A204.1 (cell line): ENCODE measurements around the gene PI4K2B.
"Not testable (repeated sequence)": the region's sequence is repeated elsewhere in the genome, so short reads cannot be mapped to it uniquely, and the experiment has no call there.

Experiments
- FAIRE-seq: peaks from 2 replicates; lab custom pipeline; 2012; peaks lifted over from hg19 to GRCh38; lab: Jason Lieb, UNC

Gene PI4K2B

DNA sequence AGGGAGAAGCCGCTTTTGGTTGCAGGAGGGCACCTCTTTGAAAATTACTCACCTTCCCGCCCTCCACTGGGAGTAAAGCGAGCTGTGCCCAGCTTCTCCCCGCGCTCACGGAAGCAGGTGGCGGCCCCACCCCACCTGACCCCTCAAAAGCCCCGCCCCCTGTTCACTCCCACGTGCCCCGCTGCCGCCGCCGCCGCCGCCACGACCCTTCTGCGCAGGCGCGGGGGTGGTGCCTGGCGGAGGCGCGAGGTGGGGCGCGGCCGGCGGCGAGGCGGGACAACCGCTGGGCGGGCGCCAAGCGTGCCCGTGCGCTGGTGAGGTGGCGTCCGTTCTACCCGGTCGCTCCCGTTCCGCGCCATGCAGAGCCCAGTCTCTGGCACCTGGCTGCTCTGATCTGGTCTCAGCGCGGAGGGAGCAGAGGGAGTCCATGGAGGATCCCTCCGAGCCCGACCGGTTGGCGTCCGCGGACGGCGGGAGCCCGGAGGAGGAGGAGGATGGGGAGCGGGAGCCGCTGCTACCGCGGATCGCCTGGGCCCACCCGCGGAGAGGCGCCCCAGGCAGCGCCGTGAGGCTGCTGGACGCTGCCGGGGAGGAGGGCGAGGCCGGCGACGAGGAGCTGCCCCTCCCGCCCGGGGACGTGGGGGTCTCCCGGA is at the start of gene PI4K2B:
PI4K2B (plus strand) TSS at position 297 of the 653 bp plus-strand sequence; CDS start at position 428, 131 bp downstream.
- no peak for FAIRE-seq

GRCh38 chr4:25184056-25184455 is 49.8 kb upstream of the PI4K2B start:
- no peak for FAIRE-seq

GRCh38 chr4:25190407-25190806 is 43.4 kb upstream of the PI4K2B start:
- no peak for FAIRE-seq

DNA sequence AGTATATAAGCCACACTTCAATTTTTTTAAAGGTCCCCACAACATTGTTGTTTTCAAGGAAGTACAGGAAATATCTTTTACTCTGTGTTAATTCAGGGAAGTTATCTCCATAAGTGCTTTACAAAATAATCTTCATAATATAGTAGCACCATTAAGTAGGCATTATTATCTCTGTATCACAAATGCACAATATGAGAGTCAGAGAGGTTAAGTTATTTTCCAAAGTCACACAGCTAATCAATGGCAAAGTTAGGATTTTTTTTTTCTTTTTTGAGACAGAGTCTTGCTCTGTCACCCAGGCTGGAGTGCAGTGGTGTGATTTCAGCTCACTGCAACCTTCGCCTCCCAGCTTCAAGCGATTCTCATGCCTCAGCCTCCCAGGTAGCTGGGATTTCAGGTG is 35.1 kb upstream of the PI4K2B start:
- no peak for FAIRE-seq

DNA sequence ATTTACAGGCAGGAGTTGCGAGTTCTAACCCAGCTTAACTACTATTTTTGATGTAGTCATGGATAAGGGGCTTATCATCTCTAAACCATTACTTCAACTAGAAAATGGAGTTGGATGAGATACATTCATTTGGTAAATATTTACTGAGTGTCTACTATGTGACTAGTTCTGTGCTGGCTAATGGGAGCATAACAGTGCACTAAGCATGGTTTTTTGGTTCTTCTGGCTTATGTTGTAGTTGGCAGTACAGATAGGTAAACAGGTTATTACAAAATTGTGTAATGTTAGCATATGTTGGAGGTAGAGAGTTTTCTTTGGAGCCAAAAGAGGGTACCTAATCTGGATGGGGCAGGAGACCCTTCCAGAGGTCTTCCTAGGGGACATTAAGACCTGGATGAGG is 25.8 kb upstream of the PI4K2B start:
- FAIRE-seq = no peak

DNA sequence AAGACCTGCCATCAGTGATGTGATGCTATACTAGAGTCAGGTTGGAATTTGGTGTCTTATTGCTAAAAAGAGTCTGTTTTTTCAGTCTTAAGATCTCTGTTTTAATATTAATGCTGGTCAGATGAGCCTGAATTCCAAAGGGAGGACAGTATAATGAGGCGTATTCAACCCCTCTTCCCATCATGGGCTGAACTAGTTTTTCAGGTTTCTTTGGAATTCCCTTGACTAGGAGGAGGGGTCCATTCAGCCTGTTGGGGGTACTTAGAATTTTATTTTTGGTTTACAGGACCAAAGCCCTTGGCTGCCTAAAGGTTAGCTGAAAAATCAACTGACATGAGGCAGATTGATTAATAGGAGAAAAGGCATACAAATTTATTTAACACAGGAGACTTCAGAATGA is 24.1 kb upstream of the PI4K2B start:
- FAIRE-seq = no peak

- no peak for FAIRE-seq
Measured at GRCh38 chr4:25211721-25212120, 22.1 kb upstream of the PI4K2B start.

DNA sequence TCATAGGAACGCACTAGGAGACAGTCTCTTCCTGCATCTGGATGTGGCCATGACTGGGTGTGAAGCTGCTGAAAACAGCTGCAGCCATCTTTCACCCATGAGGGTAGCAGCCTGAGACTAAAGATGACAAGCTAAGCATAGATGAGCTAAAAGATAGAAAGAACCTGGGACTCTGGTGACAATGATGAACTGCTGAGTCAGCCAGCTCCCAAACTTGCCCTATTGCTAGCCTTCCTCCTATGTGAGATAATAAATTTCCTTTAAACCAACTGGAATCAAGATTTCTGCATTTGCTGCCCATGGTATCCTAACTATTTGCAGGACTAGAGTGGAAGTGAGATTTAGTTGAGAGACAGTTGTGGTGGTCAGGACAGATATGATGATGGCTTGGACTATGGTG is 21.0 kb upstream of the PI4K2B start:
- no peak for FAIRE-seq

DNA sequence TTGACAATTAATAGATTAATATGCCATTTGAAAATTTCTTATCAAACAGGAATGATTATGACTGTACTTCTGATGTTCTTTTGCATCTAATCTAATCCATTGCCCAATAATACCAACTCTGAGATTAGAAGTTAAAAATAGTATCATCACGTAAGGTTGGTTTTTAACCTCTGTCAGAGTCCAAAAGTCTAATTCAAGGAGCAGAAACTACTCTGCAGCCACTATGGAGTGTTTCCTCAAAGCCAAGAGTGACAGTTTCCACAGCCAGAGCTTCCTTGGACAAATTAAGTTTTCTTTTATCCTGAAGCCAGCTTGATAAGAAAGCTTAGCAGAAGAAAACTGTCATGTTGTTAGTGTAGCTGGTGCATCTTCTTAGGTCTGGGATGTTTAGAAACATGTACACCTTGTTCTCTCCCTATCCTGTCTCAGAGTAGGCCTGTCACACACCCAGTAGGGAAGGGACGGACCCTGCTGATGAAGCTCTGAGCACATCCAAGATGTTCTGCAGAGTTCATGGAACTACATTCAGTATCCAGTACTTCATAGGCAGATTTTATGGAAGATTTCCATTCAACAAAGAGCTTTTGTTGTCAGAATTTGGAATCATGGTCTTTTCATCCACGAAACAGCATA is 20.4 kb upstream of the PI4K2B start:
- FAIRE-seq = no peak

DNA sequence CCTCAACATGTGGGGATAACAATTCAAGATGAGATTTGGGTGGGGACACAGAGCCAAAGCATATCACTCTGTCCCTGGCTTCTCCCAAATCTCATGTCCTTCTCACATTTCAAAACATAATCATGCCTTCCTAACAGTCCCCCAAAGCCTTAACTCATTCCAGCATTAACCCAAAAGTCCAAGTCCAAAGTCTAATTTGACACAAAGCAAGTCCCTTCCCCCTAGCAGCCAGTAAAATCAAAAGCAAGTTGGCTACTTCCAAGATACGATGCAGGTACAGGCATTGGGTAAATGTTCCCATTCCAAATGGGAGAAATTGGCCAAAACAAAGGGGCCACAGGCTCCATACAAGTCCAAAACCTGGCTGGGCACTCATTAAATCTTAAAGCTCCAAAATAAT is 19.1 kb upstream of the PI4K2B start:
- FAIRE-seq = not testable (repeated sequence)

DNA sequence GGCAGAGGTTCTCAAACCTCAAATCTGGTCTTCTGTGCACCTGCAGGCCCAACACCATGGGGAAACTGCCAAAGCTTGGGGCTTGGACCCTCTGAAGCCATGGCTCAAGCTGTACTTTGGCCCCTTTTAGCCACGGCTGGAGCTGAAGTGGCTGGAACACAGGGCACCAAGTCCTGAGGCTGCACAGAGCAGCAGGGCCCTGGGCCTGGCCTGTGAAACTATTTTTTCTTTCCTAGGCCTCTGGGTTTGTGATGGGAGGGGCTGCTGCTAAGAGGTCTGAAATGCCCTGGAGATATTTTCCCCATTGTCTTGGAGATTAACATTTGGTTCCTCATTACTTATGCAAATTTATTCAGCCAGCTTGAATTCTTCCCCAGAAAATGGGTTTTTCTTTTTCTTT is 18.3 kb upstream of the PI4K2B start:
- FAIRE-seq = no peak

- FAIRE-seq = no peak
Measured at GRCh38 chr4:25221377-25221776, 12.5 kb upstream of the PI4K2B start.

DNA sequence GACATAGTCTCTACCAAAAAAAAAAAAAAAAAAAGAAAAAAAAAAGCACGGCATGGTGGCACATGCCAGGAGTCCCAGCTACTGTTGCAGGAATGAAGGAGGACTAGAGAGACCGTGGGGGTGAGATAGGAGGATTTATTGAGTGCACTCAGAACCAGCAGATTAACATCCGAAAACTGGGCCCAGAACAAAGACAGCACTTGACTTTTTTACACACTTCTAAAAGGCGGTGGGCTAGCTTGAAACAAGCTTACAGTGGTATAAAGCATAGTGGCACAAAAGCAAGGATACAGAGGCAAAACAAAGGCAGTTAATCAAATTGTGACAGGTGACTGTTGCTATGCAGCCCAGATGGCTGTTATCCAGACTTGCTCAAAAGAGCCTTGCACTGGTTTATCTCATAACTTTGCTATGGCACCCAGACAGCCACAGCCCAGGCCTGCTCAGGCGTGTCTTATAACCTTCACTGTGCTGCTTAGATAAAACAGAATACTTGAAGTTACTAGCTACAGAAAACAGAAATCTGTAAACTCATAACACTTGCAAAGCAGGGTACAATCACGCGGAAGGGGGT is 9.9 kb upstream of the PI4K2B start:
- no peak for FAIRE-seq

DNA sequence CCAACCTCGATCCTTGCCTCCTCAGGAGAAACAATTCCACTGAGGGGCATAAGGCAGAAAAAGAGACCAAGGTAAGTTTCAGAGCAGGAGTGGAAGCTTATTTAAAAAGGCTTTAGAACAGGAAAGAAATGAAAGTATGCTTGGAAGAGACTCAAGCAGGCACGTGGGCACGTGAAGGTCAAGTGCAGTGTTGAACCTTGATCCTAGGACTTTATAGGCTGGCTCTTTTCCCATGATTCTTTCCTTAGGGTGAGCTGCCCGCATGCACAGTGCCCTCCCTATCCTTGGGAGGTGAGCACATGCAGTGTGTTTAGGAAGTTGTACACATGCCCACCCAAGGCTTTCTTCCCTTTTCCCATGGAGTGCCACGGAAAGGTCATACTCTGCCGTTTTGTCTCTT is 4.0 kb upstream of the PI4K2B start:
- no peak for FAIRE-seq

- FAIRE-seq = no peak
Measured at GRCh38 chr4:25233194-25233593, 639 bp upstream of the PI4K2B start.

- peak; percentile 77 for FAIRE-seq
Measured at GRCh38 chr4:25234390-25235370, 847 bp downstream of the PI4K2B start.

DNA sequence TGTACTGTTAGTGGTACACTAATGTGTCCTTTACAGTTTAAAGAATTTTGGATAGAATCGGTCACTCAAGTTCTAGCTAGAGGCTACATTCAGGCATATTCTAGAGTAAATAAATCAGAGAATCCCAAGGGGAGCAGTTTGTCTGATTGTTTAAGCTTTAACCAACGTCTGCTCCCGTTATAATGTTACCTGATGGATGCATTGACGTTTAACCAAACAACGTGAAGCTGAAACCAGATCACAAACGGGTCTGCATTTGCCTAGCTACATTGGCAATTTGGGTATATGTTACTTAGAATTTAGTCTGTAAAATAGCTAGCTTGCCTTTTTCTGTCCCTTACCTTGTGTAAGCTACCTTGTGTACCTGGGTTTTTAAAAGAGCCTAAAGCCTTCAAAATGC is 1.6 kb downstream of the PI4K2B start:
- FAIRE-seq = no peak

DNA sequence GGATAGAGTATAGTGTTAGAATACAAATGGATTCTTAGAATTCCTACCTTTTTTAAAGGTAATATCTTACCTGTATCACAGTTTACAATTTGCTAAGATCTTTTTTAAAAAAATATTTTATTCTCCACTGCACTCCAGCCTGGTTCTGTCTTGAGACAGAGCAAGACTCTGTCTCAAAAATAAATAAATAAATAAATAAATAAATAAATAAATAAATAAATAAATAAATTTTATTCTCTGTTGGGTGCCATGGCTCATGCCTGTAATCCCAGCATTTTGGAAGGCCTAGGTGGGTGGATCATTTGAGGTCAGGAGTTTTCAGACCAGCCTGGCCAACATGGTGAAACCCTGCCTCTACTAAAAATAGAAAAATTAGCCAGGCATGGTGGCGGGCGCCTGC is 2.2 kb downstream of the PI4K2B start:
- not testable (repeated sequence) for FAIRE-seq

GRCh38 chr4:25236971-25237370 is 3.1 kb downstream of the PI4K2B start:
- FAIRE-seq = no peak

DNA sequence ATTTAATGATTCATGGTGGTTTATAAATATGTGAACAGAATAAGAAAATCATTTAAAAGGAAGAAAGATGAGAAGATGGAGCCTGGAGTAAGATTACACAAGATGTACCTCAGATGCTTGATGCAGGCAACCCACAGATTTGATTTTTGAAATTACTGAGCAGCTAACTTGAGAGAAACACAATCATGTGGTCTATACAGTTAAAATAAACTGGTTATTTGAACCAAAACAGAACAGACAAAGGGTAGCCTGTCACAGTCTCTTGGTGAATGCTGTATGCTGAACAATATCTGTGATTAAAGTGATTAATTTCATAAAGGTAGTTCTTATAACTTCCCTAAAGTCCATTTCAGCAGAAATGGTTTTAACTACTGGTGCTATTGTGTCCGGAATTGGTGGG is 4.2 kb downstream of the PI4K2B start:
- FAIRE-seq = no peak

DNA sequence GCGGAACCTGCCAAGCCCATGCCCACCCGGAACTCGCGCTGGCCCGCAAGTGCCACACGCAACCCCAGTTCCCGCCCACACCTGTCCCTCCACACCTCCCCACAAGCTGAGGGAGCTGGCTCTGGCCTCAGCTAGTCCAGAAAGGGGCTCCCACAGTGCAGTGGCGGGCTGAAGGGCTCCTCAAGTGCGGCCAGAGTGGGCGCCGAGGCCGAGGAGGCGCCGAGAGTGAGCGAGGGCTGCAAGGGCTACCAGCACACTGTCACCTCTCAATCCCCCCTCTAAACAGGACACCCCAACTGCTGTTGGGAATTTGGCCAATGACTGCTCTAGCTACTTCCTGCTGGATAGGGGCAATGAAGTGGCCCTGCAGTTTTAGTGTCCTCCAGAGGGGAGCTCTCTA is 5.7 kb downstream of the PI4K2B start:
- not testable (repeated sequence) for FAIRE-seq

DNA sequence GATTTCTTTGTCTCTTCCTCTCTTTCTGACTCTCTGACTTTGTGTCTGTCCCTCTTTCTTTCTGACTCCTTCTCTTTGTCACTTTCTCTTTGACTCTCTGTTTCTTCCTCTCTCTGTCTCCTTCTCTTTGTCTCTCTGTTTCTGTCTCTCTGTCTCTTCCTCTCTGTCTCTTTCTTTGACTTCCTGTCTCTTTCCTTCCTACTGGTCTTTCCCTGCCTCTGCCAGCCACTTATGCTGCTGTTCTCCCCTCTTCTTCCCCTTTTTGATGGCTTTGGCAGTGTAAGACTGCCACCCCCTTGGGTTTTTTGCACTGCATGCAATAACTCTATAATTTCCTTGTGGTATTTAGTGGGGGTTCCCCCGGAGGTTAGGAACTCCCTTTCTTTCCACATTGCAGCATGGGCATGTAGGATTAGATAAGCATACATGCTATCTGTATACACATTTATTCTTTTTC is 6.9 kb downstream of the PI4K2B start:
- FAIRE-seq = not testable (repeated sequence)

GRCh38 chr4:25242195-25242594 is 8.4 kb downstream of the PI4K2B start:
- not testable (repeated sequence) for FAIRE-seq
